ENCODE data around the gene NUAK2. TPM values are rescaled to one million over a fixed set of nuclear protein-coding genes. Genes with fewer than 3 reads are reported as not detected.
A peak's percentile ranks its signal among the peaks of the same experiment; 100 is the strongest.
"Not testable (repeated sequence)": the region's sequence is repeated elsewhere in the genome, so short reads cannot be mapped to it uniquely, and the experiment has no call there.

Gene NUAK2
- 0.13 and 0.55 TPM in 2 replicates for total RNA-seq (2014; rRNA removed; shearing (Covaris generic))
- 0.61 and 1.1 TPM in 2 replicates for polyA plus RNA-seq (2015; cell fraction: cytosol; rRNA removed)
- 0.54 TPM in 1 of 2 replicates, not detected in the other for polyA plus RNA-seq (2015; cell fraction: nucleus; rRNA removed)

DNA sequence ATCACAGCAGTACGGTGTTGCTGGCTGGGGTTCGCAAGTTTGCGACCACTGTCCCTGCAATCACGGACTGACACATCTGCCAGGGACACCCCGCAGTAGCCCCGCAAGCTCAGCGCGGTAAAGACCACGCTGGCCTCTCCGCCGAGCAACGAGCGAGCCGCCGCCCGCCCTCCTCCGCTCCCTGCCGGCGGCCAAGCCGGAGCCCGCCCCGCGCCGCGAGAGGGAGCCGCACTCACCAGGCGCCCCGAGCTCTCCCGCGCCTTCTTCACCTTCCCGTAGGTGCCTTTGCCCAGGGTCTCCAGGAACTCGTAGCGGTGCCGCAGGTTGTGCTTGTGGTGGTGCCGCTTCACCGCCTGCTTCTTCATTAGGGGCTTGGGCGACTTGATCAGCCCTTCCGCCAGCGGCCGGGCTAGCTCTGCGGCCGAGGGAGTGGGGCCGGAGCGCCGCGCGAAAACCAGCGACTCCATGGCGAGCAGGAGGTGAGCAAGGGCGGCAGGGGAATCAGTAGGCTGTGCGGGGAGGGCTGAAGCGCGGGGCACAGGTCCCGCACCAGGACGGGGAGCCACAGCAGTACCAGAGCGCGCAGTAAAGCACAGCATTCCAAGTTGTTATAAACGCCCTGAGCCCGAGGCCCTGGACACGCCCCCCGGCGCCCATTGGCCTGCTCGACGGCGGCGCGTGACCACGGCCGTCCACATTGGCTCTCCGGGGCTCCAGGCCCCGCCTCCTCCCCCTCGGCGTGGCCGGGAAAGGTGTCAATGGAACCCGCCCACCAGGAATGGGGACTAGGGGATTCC is at the start of gene NUAK2:
TSS of gene NUAK2 (minus strand) at position 584 of the 797 bp plus-strand sequence. CDS start at position 467, 117 bp downstream.
- in situ Hi-C loops (cut with HindIII; ENCODE audit: low pct_unique_long_range_greater_than_20kb, low sequenced_read_pairs) = no loop called here
- peak; percentile 88 for DNase-seq (ENCODE audit: low read depth, low spot score)

DNA sequence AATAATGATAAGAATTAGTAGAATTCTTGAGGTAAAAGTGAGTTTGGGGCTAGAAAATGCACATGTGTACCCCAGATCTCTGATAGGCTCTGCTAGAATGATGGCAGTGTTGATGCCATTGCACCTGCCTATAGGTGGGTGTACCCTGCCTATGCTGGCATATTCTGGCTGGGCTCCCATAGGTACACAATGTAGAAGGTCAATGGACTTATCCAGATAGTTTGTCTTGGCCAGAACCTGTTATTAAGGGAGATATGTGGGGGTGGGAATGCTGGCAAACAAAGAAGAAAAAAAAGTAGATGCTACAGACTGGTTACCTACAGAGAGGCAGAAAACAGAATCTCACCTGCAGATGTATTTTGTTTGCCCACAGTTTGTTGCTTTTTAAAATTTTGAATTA is 49.2 kb upstream of the NUAK2 start:
- DNase-seq (ENCODE audit: low read depth, low spot score) = no peak
- in situ Hi-C loops (cut with HindIII; ENCODE audit: low pct_unique_long_range_greater_than_20kb, low sequenced_read_pairs) = loop anchor here (25.0 kb wide), 1 partner anchor 117 kb away; no protein-coding TSS in a partner anchor

DNA sequence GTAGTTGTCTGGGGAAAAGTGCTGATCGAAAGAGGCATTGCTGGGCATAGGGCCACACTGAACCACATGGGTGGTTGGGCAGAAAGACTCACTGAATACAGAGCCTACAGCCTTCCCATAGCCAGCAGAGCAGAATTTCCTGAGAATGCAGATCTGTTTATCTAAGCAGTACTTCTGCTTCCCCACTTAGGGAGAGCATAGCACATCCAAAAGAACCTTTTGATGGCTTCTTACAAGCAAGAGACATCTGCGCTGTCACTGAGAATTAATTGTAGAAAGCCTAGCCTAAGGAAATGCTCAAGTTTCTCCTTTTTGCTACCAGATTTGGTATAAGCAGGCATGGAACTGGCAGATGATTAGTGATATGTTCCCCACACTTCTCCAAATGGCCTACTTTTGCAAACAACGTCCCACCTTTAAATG is 48.2 kb upstream of the NUAK2 start:
- DNase-seq (ENCODE audit: low read depth, low spot score) = no peak
- in situ Hi-C loops (cut with HindIII; ENCODE audit: low pct_unique_long_range_greater_than_20kb, low sequenced_read_pairs) = loop anchor here (25.0 kb wide), 1 partner anchor 118 kb away; no protein-coding TSS in a partner anchor

DNA sequence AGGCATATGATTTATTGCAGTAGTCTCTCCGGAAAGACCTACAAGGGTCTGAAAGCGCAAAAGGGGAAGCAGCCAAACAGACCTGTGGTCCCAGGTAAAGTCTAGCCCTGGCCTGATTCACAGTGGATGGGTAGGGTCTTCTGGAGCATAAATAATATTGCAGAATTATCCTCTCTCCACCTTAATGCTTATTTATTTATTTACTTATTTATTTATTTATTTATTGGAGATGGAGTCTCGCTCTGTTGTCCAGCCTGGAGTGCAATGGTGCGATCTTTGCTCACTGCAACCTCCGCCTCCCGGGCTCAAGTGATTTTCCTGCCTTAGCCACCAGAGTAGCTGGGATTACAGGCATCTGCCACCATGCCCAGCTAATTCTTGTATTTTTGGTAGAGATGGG is 46.9 kb upstream of the NUAK2 start:
- no peak for DNase-seq (ENCODE audit: low read depth, low spot score)
- in situ Hi-C loops (cut with HindIII; ENCODE audit: low pct_unique_long_range_greater_than_20kb, low sequenced_read_pairs) = loop anchor here (25.0 kb wide), 1 partner anchor 119 kb away; no protein-coding TSS in a partner anchor

DNA sequence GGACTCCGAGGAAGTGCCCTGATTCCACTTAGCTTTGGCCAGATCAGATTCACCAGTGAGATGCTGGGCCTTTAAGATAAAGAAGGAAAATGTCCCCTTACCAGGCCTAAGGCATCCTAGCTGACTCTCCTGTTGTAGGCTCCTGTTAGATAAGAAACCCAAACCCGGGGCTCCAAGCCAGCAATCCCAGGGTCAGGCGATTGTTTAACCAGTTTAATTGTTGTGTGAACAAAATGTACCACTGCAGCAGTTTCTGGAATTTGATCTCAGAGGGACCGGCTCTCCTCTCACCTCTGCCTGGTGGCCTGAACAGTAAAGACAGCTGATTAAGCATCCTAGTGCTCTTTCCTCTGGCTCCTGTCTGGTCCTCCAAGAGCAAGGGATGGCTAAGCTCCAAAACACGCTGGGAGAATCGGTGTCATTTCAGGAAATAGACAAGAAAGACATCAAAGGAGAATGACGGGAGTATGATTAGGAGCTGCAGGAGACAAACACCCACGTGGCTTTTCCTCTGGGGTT is 44.5 kb upstream of the NUAK2 start:
- in situ Hi-C loops (cut with HindIII; ENCODE audit: low pct_unique_long_range_greater_than_20kb, low sequenced_read_pairs) = loop anchor here (25.0 kb wide), 1 partner anchor 121 kb away; no protein-coding TSS in a partner anchor
- DNase-seq (ENCODE audit: low read depth, low spot score) = peak; percentile 27

DNA sequence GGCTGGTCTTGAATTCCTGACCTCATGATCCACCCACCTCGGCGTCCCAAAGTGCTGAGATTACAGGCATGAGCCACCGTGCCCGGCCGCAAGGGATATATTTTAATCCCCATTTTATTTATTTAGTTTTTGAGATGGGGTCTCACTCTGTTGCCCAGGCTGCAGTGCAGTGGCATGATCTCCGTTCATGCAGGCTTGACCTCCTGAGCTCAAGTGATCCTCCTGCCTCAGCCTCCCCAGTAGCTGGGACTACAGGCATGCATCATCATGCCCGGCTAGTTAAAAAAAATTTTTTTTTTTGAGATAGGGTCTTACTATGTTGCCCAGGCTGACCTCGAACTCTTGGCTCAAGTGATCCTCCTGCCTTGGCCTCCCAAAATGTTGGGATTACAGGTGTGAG is 43.5 kb upstream of the NUAK2 start:
- not testable (repeated sequence) for DNase-seq (ENCODE audit: low read depth, low spot score)
- in situ Hi-C loops (cut with HindIII; ENCODE audit: low pct_unique_long_range_greater_than_20kb, low sequenced_read_pairs) = loop anchor here (25.0 kb wide), 1 partner anchor 122 kb away; no protein-coding TSS in a partner anchor

DNA sequence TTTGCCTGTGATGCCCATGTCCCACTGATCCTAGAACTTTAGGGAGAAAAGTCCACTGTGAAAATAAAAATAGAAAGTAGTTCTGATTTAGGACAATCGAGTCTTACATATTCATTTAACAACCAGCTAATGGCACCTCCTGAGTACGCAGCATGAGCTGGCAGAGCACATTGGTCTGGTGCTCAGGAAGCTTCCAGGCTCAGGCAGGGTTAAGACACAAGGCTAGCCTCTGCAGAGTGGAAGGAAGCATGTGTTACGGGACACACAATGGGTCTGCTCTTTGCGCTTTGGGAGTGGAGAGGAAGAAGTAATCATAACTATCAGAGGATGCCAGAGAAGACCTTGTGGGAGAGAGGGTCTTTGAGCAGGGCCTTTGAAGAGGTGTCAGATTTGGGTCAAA is 39.3 kb upstream of the NUAK2 start:
- DNase-seq (ENCODE audit: low read depth, low spot score) = no peak
- in situ Hi-C loops (cut with HindIII; ENCODE audit: low pct_unique_long_range_greater_than_20kb, low sequenced_read_pairs) = loop anchor here (25.0 kb wide), 1 partner anchor 126 kb away; no protein-coding TSS in a partner anchor

DNA sequence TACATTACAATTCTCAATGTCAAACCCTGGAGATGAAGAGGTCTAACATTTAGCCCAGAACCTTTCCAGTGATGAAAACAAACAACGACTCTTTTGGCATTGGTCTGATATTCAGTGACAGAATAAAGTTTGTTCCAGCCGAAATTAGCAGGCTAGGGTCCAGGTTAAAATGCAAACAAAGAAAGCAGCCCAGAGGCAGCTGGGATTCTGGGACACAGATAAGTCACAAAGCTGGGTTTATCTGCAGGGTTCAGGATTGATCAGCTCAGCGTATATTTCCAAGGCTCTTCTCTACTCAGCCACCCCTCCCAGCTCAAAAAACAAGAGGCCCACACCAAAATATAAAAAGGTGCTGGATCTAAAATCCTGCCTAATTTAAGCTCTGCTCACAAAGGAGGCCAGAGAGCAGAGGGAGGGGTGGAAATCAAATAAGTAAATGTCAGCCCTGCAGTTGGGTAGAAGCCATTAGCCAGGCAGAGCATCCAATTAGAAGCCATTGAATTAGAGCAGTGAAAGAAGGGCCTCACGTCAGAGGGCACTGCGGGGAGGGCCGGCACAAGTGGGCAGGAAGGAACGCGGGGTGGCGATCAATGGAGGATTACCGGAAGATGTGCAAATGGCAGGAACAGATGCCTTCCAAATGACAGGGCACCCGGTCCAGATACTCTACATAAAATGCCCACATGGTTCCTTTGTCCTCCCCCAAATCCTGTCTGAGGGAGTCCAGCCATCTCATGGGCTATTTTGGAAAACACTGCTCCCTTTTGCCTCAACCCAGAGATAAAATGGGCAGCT is 38.4 kb upstream of the NUAK2 start:
- in situ Hi-C loops (cut with HindIII; ENCODE audit: low pct_unique_long_range_greater_than_20kb, low sequenced_read_pairs) = loop anchor here (25.0 kb wide), 1 partner anchor 127 kb away; no protein-coding TSS in a partner anchor
- no peak for DNase-seq (ENCODE audit: low read depth, low spot score)

DNA sequence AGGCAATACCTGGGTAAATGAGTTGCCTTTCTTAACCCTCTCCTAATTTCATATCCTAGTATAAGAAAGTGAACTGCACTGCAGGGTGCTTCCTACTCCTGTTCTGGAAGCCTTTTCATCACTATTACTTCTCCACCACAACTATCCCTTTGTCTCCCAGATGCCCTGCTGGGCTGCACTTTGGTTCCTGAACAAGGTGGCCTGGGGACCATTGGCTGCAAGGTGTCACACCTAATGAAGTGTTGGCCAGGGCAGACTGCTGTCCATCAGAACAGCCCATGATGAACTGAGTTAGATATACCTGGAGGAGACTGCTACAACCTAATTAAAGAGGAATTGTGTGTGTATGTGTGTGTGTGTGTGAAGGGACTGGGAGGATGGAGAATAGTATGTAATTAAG is 37.0 kb upstream of the NUAK2 start:
- DNase-seq (ENCODE audit: low read depth, low spot score) = no peak
- in situ Hi-C loops (cut with HindIII; ENCODE audit: low pct_unique_long_range_greater_than_20kb, low sequenced_read_pairs) = loop anchor here (25.0 kb wide), 1 partner anchor 129 kb away; no protein-coding TSS in a partner anchor

DNA sequence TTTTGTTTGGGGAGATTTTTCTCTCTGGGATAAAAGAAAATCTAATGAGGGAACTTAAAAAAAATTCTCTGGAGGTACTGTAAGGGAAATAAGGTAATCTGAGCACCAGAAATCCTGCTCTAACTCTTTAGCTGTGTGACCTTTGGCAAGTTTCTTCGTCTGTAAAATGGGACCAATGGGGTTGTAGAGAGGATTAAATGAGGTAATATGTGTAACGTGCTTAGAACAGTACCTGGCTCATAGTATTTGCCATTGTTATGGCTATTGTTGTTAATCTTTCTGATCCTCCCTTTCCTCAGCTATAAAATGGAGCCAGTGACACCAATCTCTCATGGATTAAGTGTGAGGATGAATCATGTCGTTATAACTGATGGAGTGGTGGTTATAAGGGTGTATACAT is 36.0 kb upstream of the NUAK2 start:
- in situ Hi-C loops (cut with HindIII; ENCODE audit: low pct_unique_long_range_greater_than_20kb, low sequenced_read_pairs) = loop anchor here (25.0 kb wide), 1 partner anchor 130 kb away; no protein-coding TSS in a partner anchor
- DNase-seq (ENCODE audit: low read depth, low spot score) = no peak

DNA sequence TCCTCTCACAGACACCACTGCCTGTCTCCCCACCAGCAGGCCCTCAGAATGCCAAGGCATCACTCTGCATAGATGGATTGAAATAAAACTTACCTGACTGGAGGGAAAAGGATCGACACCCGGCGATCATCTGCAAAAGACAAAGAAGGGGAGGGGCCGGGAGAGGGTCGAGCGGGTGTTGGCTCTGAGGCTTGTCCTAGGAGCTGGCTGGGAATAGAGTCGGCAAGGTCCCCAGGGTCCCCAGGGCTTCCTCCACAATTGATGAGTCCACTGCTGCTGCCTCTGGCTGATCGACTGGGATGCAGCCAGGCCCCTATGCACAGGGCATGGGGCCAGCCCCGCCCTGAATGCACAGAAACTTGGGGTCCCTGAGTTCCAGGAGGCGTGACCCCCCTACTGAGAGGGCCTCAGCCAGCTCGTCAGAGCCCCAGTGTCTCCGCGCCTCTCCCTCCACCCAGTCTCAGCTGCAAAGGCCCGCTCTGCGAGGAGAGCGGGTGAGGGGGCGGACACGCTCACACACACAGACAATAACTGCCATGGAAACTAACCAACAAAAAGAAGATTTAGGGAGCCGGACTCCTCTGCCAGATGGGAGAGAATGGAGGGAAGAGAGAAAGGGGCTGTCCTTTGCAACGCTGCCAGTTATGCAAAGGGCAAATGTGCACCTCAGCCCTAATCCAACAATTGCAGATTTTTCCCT is 35.0 kb upstream of the NUAK2 start, which contains the start of gene KLHDC8A:
TSS of gene KLHDC8A (minus strand) at position 483 of the 700 bp plus-strand sequence. CDS start 13,318 bp downstream, outside the sequence.
- in situ Hi-C loops (cut with HindIII; ENCODE audit: low pct_unique_long_range_greater_than_20kb, low sequenced_read_pairs) = loop anchor here (25.0 kb wide), 1 partner anchor 131 kb away; no protein-coding TSS in a partner anchor

DNA sequence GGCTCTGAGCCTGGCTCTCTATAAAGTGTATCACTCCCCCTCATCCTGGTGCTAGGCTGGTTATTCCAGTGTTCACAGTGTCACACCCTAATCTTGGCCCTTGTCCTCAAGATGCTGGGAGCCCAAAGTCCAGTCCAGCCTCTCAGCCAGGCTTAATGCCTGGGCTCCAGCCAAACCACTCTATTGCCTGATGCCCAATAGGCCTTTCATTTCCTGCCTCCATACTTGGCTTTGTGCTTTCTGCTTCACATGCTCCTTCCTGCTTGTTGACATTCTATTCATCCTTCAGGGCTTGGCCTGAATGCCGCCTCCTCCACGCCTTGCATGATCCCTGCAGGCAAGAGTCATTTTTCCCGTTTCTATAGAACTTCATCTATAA is 33.5 kb upstream of the NUAK2 start:
- in situ Hi-C loops (cut with HindIII; ENCODE audit: low pct_unique_long_range_greater_than_20kb, low sequenced_read_pairs) = loop anchor here (25.0 kb wide), 1 partner anchor 132 kb away; no protein-coding TSS in a partner anchor
- peak; percentile 90 for DNase-seq (ENCODE audit: low read depth, low spot score)

More for the DNA sequence above, 35.0 kb upstream of the NUAK2 start, which contains the start of gene KLHDC8A:
- no peak for DNase-seq (ENCODE audit: low read depth, low spot score)

DNA sequence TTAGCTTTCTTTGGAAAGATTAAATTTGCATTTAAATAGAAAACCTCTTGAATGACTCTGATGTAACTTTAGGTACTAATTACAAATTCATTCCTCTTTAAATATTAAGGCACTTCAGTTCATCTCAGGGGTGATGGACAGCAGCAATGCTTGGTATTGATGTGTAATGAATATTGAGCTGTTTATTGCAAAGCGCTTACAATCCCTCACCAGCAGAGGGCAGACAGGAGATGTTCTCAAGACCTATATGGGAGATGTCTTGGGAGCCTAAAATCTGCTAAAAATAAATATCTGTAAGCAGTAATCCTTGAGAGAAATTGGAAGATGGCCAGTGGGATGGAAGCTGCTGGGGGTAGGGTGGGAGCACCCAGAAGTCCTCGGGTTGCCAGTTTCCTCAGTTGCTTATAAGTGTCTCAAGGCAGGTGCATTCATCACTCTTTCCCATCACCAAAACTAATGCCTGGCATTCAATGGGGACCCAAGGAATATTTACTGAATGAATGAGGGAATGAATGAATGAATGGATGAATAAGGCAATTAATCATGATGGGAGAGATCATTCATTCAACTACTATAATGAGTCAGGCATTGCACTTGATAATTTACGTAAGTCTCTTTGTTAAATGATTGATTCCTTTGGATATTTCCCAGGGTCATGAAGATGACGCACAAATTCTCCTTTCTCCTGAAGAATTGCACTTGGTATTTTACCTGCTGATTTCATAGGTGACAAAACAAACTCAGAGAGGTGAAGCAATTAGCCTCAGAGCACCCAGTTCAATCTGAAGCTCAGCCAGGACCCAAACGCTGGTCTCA is 32.9 kb upstream of the NUAK2 start:
- in situ Hi-C loops (cut with HindIII; ENCODE audit: low pct_unique_long_range_greater_than_20kb, low sequenced_read_pairs) = loop anchor here (25.0 kb wide), 1 partner anchor 133 kb away; no protein-coding TSS in a partner anchor
- DNase-seq (ENCODE audit: low read depth, low spot score) = peak; percentile 81

DNA sequence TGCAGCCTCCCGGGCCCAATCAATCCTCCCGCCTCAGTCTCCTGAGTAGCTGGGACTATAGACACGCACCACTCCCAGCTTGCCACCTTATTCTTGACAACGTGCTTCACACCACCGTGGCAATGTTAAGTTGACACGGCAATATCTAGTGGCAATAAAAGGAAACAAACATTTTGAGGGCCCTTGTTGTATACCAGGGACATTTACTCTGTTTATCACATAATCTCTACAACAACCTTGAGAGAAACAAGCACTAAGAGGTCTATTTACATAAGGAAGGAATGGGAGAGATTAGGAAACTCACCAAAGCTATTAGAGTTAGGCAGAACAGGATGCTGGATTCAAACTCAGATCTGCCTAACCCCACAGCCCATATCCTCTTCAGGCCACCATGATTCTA is 32.1 kb upstream of the NUAK2 start:
- no peak for DNase-seq (ENCODE audit: low read depth, low spot score)
- in situ Hi-C loops (cut with HindIII; ENCODE audit: low pct_unique_long_range_greater_than_20kb, low sequenced_read_pairs) = loop anchor here (25.0 kb wide), 1 partner anchor 134 kb away; no protein-coding TSS in a partner anchor

DNA sequence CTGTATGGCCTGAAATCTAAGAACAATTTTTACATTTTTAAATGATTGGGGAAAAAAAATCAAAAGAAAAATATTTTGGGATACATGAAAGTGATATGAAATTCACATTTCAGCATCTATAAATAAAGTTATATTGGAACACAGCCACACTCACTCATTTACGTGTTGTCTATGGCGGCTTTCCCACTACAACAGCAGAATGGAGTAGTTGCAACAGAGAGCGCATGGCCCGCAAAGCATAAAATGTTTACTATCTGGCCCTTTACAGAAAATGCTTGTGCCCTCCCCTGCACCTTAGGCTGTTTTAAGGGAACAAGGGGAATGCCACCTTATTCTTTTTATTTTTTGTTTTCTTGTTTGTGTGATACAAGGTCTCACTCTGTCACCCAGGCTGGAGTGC is 31.6 kb upstream of the NUAK2 start:
- no peak for DNase-seq (ENCODE audit: low read depth, low spot score)
- in situ Hi-C loops (cut with HindIII; ENCODE audit: low pct_unique_long_range_greater_than_20kb, low sequenced_read_pairs) = loop anchor here (25.0 kb wide), 1 partner anchor 134 kb away; no protein-coding TSS in a partner anchor

All from SK-MEL-5 (cell line).